Measurements from ENCODE around the gene GPR161. TPM values are rescaled to one million over a fixed set of nuclear protein-coding genes. Genes with fewer than 3 reads are reported as not detected.

Gene GPR161
- polyA plus RNA-seq, 1 experiment: 20.4 TPM

- Histone ChIP-seq H3K27me3 (ENCODE audit: control insufficient read depth, insufficient read depth, low read length) (no peaks in the 10 kb centered on the region), H3K4me3 (ENCODE audit: low read depth, low read length) (no peak overlapping the region), H3K36me3 (ENCODE audit: control insufficient read depth, insufficient read depth, low read length) (peaks cover 5% of the 10 kb centered on the region)
- ChIA-PET POLR2A (no interaction called here), CTCF (interaction anchor here (0.6 kb wide), 1 partner anchor 244 kb away, joined by 3 read pairs; no protein-coding TSS in a partner anchor)
- DNase-seq (ENCODE audit: low read depth): no peak
- TF ChIP-seq, protein P1, sequence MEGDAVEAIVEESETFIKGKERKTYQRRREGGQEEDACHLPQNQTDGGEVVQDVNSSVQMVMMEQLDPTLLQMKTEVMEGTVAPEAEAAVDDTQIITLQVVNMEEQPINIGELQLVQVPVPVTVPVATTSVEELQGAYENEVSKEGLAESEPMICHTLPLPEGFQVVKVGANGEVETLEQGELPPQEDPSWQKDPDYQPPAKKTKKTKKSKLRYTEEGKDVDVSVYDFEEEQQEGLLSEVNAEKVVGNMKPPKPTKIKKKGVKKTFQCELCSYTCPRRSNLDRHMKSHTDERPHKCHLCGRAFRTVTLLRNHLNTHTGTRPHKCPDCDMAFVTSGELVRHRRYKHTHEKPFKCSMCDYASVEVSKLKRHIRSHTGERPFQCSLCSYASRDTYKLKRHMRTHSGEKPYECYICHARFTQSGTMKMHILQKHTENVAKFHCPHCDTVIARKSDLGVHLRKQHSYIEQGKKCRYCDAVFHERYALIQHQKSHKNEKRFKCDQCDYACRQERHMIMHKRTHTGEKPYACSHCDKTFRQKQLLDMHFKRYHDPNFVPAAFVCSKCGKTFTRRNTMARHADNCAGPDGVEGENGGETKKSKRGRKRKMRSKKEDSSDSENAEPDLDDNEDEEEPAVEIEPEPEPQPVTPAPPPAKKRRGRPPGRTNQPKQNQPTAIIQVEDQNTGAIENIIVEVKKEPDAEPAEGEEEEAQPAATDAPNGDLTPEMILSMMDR (IDR thresholded peaks at IDR 0.05; ENCODE audit: insufficient read depth, low read depth, low read length): no peak
These were observed 47.3 kb downstream of the GPR161 start for GRCh38 chr1:168089326-168089978.

DNA sequence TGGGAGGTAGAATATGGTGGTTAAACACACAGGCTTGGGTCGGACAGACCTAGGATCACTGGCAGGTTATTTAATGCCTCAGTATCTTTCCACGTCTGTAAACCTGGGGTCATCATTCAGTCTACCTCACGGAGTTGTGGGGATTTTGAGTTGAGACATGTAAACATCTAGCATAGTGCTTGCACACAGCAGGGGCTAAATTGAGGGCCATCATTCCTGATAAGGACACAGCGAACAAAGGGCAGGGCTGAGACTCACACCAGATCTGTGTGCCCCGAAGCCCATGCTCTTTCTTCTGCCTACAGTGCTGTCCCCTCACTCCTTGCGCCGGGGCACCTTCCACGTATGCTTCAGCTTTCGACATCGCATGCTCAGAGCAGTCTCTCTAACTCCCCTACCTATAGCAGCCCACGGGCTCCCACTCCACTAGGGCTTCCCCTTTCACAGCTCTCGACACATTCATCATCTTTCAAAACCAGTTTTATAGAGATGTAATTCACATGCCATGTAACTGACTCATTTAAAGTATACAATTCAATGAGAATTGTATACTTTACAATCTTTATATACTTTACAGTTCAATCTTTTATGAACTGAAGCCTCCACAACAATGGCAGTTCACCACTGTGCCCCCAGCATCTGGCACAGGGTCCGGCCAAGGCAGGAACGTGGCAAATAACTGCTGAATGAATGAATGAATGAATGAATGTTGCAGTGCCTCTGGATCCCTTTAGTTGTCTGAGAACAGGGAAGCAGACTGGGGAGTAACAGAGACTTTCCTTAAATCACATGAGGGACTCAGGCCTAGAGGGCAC, 48.0 kb downstream of the GPR161 start:
- CTCF ChIA-PET: no interaction called here
- POLR2A ChIA-PET: no interaction called here
- Histone ChIP-seq H3K4me3 (ENCODE audit: low read depth, low read length) (no peak overlapping the region), H3K27me3 (ENCODE audit: control insufficient read depth, insufficient read depth, low read length) (no peaks in the 10 kb centered on the region), H3K36me3 (ENCODE audit: control insufficient read depth, insufficient read depth, low read length) (peaks cover 5% of the 10 kb centered on the region)
- TF ChIP-seq, protein P1 (IDR thresholded peaks at IDR 0.05; ENCODE audit: insufficient read depth, low read depth, low read length): no peak
- no peak for DNase-seq (ENCODE audit: low read depth)

GRCh38 chr1:168087696-168088095, 49.0 kb downstream of the GPR161 start:
- peaks cover 2% of the 10 kb centered on the region; the same call in 1 of the 2 replicates for H3K36me3 ChIP-seq (ENCODE audit: control insufficient read depth, insufficient read depth, low read length)
- DNase-seq (ENCODE audit: low read depth): no peak
- TF ChIP-seq, protein P1 (IDR thresholded peaks at IDR 0.05; ENCODE audit: insufficient read depth, low read depth, low read length): no peak
- CTCF ChIA-PET: interaction anchor here (0.6 kb wide), 1 partner anchor 75 kb away, joined by 3 read pairs; no protein-coding TSS in a partner anchor
- H3K4me3 ChIP-seq (ENCODE audit: low read depth, low read length): no peak overlapping the region
- H3K27me3 ChIP-seq (ENCODE audit: control insufficient read depth, insufficient read depth, low read length): no peaks in the 10 kb centered on the region
- POLR2A ChIA-PET: no interaction called here

DNA sequence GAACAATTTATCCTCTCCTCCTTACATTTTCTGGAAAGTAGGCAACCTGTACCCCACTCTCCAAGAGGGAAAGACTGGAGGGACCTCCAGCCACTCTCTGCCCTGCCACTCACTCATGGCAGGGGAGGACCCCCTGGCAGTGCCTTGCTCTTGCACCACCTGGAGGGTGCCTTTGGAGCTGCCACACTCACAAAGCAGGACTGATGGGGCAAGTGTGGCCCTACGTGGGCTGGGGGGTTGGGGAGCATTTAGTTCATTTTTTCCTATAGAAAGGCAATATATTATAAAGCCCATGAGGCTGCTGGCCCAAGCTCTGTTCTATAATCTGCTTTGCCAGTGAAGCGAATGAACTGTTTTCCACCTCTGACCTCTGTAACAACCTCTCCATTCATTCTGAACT, 50.3 kb downstream of the GPR161 start:
- TF ChIP-seq, protein P1 (IDR thresholded peaks at IDR 0.05; ENCODE audit: insufficient read depth, low read depth, low read length): no peak
- ChIA-PET POLR2A (no interaction called here), CTCF (interaction anchor here (1.2 to 1.5 kb wide), 4 partner anchors 9 to 60 kb away, joined by 3 to 4 read pairs (median 4); no protein-coding TSS in a partner anchor)
- no peak for DNase-seq (ENCODE audit: low read depth)
- H3K36me3 ChIP-seq (ENCODE audit: control insufficient read depth, insufficient read depth, low read length): peaks cover 2% of the 10 kb centered on the region; the same call in 1 of the 2 replicates
- no peak overlapping the region for H3K4me3 ChIP-seq (ENCODE audit: low read depth, low read length)
- H3K27me3 ChIP-seq (ENCODE audit: control insufficient read depth, insufficient read depth, low read length): no peaks in the 10 kb centered on the region

GRCh38 chr1:168085401-168085872, 51.3 kb downstream of the GPR161 start:
- TF ChIP-seq, protein P1 (IDR thresholded peaks at IDR 0.05; ENCODE audit: insufficient read depth, low read depth, low read length): no peak
- H3K36me3 ChIP-seq (ENCODE audit: control insufficient read depth, insufficient read depth, low read length): peaks cover 2% of the 10 kb centered on the region; the same call in 1 of the 2 replicates
- POLR2A ChIA-PET: no interaction called here
- no peak for DNase-seq (ENCODE audit: low read depth)
- no peak overlapping the region for H3K4me3 ChIP-seq (ENCODE audit: low read depth, low read length)
- CTCF ChIA-PET: interaction anchor here (0.6 to 2.3 kb wide), 11 partner anchors 10 to 178 kb away, joined by 3 to 15 read pairs (median 3); no protein-coding TSS in a partner anchor
- H3K27me3 ChIP-seq (ENCODE audit: control insufficient read depth, insufficient read depth, low read length): no peaks in the 10 kb centered on the region
